Suprapubic skin (tissue), 3 donors: ENCODE results near the gene KIRREL1.

Experiments
- POLR2AphosphoS5 ChIP-seq, 3 donors: sonication (generic); formaldehyde crosslinking; IDR thresholded peaks; one replicate each; pipeline ENCODE4 v1.6.1; 2017; ENCODE audit warnings: antibody characterized with exemption in 3 of 3
- TF ChIP-seq, protein P1 (sequence below), 2 donors: fragments of 200-600 bp in 1 of 2; fragments of 450-650 bp in 1 of 2; sonication (generic) in 1 of 2; IDR thresholded peaks; one replicate each; pipeline ENCODE4 v1.5.1; 2016 to 2019; ENCODE audit warnings: antibody characterized with exemption in 2 of 2, mild to moderate bottlenecking in 1 of 2, moderate library complexity in 1 of 2

DNA sequence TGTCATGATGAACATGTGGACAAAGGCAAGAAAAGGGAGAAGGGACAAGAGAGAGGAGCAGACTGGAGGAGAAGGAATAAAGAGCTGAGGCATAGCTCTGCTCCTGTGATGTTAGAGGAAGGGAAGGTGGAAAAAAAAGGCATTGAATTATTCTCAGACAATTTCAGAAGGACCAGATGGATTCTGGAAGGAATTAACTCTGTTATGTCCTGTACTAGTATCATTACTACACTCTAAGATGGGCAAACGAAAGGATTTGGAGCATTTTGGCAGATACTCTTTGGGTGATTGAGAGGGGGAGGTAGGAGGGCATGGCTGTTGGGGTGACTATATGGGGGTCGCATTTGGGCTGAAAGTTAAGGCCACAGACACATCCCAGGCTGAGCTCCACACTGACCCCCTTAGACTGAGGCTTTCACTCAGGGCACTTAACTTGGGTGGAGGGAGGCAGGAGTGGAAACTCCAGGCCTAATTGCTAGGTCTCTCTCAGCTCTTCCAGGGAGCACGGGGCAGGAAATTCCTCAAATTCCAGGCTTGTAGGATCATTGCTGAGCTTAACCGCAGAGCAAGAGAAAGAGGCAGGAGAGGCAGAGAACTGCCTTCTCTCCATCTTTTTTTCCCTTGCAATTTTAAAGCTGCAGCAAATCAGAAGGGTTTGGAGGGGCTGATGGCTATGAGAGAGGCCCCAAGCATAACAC, 25.9 kb downstream of the KIRREL1 start:
- TF ChIP-seq POLR2AphosphoS5 (IDR thresholded peaks at IDR 0.05), result no peak
- TF ChIP-seq, protein P1, sequence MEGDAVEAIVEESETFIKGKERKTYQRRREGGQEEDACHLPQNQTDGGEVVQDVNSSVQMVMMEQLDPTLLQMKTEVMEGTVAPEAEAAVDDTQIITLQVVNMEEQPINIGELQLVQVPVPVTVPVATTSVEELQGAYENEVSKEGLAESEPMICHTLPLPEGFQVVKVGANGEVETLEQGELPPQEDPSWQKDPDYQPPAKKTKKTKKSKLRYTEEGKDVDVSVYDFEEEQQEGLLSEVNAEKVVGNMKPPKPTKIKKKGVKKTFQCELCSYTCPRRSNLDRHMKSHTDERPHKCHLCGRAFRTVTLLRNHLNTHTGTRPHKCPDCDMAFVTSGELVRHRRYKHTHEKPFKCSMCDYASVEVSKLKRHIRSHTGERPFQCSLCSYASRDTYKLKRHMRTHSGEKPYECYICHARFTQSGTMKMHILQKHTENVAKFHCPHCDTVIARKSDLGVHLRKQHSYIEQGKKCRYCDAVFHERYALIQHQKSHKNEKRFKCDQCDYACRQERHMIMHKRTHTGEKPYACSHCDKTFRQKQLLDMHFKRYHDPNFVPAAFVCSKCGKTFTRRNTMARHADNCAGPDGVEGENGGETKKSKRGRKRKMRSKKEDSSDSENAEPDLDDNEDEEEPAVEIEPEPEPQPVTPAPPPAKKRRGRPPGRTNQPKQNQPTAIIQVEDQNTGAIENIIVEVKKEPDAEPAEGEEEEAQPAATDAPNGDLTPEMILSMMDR (IDR thresholded peaks at IDR 0.05), result no peak
